ENCODE data around the gene NBPF9.
"Not testable (repeated sequence)": the region's sequence is repeated elsewhere in the genome, so short reads cannot be mapped to it uniquely, and the experiment has no call there.

GRCh38 chr1:149075505-149076127 lies 27.7 kb downstream of the NBPF9 start:
- TF ChIP-seq, protein P1, sequence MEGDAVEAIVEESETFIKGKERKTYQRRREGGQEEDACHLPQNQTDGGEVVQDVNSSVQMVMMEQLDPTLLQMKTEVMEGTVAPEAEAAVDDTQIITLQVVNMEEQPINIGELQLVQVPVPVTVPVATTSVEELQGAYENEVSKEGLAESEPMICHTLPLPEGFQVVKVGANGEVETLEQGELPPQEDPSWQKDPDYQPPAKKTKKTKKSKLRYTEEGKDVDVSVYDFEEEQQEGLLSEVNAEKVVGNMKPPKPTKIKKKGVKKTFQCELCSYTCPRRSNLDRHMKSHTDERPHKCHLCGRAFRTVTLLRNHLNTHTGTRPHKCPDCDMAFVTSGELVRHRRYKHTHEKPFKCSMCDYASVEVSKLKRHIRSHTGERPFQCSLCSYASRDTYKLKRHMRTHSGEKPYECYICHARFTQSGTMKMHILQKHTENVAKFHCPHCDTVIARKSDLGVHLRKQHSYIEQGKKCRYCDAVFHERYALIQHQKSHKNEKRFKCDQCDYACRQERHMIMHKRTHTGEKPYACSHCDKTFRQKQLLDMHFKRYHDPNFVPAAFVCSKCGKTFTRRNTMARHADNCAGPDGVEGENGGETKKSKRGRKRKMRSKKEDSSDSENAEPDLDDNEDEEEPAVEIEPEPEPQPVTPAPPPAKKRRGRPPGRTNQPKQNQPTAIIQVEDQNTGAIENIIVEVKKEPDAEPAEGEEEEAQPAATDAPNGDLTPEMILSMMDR (IDR thresholded peaks at IDR 0.05): not testable (repeated sequence)
- TF ChIP-seq POLR2A (IDR thresholded peaks at IDR 0.05): not testable (repeated sequence)

Data from lower leg skin (tissue), 3 donors.